GM12878 (cell line): ENCODE measurements around the gene ADCY1. TPM values are rescaled to one million over a fixed set of nuclear protein-coding genes. Genes with fewer than 3 reads are reported as not detected.

ENCODE experiments used
- ATAC-seq: fragments of 200-7000 bp; cut with Tn5 transposase; 3 replicates; pipeline ENCODE4 v1.9.1; 2020; ENCODE audit warnings: mild to moderate bottlenecking, moderate library complexity
- BruUV-seq: library from RNA; stranded (reverse); fragments of 400-500 nt; replicated peaks from 2 replicates; lab custom pipeline; 2021; lab: Mats Ljungman, UMichigan
- CTCF ChIA-PET: fragments of 300-600 bp; sonication (Branson Sonifier 250); formaldehyde crosslinking; extraction: SDS; loops from one replicate; lab custom pipeline; 2021; ENCODE audit warnings: inconsistent platforms; lab: Yijun Ruan, JAX
- POLR2A ChIA-PET: fragments of 350-600 bp; formaldehyde crosslinking; extraction: SDS; loops from one replicate; lab custom pipeline; 2021; ENCODE audit warnings: inconsistent platforms; lab: Charles Lee
- RAD21 ChIA-PET: fragments of 300-600 bp; sonication (Branson Sonifier 250); formaldehyde crosslinking; loops from one replicate; lab custom pipeline; 2023; ENCODE audit warnings: antibody characterized with exemption; ENCODE audit not compliant: unreplicated experiment; lab: Charles Lee
- SMC1A ChIA-PET: fragments of 300-600 bp; sonication (Branson Sonifier 250); formaldehyde crosslinking; loops from one replicate; lab custom pipeline; 2023; ENCODE audit not compliant: unreplicated experiment, uncharacterized antibody; lab: Charles Lee
- DNase-seq: peaks from one replicate; pipeline ENCODE4 v3.0.0-alpha.2; 2011; ENCODE audit warnings: low read depth, low spot score
- FAIRE-seq: peaks from 3 replicates; lab custom pipeline; 2011; peaks lifted over from hg19 to GRCh38; lab: Jason Lieb, UNC
- H2AFZ ChIP-seq: 2 replicates; pipeline ENCODE4 v1.6.0; 2011; ENCODE audit warnings: low read depth, low read length, control low read depth; ENCODE audit not compliant: control insufficient read depth
- H3K27ac ChIP-seq: 2 replicates; pipeline ENCODE4 v1.5.1; 2011; ENCODE audit warnings: control low read depth; ENCODE audit not compliant: control insufficient read depth, insufficient read depth
- H3K27me3 ChIP-seq, 2 experiments: replicated peaks in 1 of 2; 2 replicates each; pipeline versions ENCODE4 v1.6.0 to v1.6.1; 2011; ENCODE audit warnings: low read length in 1 of 2; ENCODE audit not compliant: control insufficient read depth in 2 of 2, insufficient read depth in 2 of 2
- H3K36me3 ChIP-seq, 2 experiments: 2 replicates each; pipeline ENCODE4 v1.5.1; 2011; ENCODE audit warnings: low read length in 1 of 2; ENCODE audit not compliant: control insufficient read depth in 2 of 2, insufficient read depth in 2 of 2
- H3K4me1 ChIP-seq: 2 replicates; pipeline ENCODE4 v1.6.1; 2011; ENCODE audit warnings: mild to moderate bottlenecking, low read length, moderate library complexity, mixed read lengths; ENCODE audit not compliant: control insufficient read depth, insufficient read depth
- H3K4me2 ChIP-seq: 2 replicates; pipeline ENCODE4 v1.6.0; 2011; ENCODE audit warnings: control low read depth; ENCODE audit not compliant: control insufficient read depth, insufficient read depth
- H3K4me3 ChIP-seq: fragments of 200-600 bp; sonication (generic); 2 replicates; pipeline ENCODE4 v1.5.1; 2016
- H3K79me2 ChIP-seq: 2 replicates; pipeline ENCODE4 v1.6.0; 2011; ENCODE audit warnings: low read length; ENCODE audit not compliant: control insufficient read depth, insufficient read depth
- H3K9ac ChIP-seq: 2 replicates; pipeline ENCODE4 v1.8.0; 2011; ENCODE audit warnings: low read length, control low read depth, mixed read lengths; ENCODE audit not compliant: control insufficient read depth, insufficient read depth
- H3K9me3 ChIP-seq: replicated peaks from 3 replicates; pipeline ENCODE4 v1.5.1; 2011; ENCODE audit warnings: mild to moderate bottlenecking, low read length; ENCODE audit not compliant: control insufficient read depth, insufficient read depth
- H4K20me1 ChIP-seq: 2 replicates; pipeline ENCODE4 v1.6.0; 2011; ENCODE audit not compliant: control insufficient read depth, insufficient read depth
- CREB1 ChIP-seq: IDR thresholded peaks from 2 replicates; pipeline ENCODE4 v1.6.1; 2012; ENCODE audit warnings: low read depth, mild to moderate bottlenecking, inconsistent platforms
- CREM ChIP-seq: IDR thresholded peaks from 2 replicates; pipeline ENCODE4 v1.6.1; 2014; ENCODE audit warnings: antibody characterized with exemption, low read depth
- IRF4 ChIP-seq: IDR thresholded peaks from 2 replicates; pipeline ENCODE4 v1.6.1; 2011; ENCODE audit warnings: low read depth, low read length
- KLF5 ChIP-seq: fragments of 450-650 bp; IDR thresholded peaks from 2 replicates; pipeline ENCODE4 v1.6.1; 2014; ENCODE audit warnings: mild to moderate bottlenecking; ENCODE audit not compliant: partially characterized antibody
- MTA3 ChIP-seq: IDR thresholded peaks from 2 replicates; pipeline ENCODE4 v1.6.1; 2012; ENCODE audit warnings: low read length, inconsistent platforms, borderline replicate concordance
- NR2F1 ChIP-seq: fragments of 450-650 bp; conservative IDR thresholded peaks from 2 replicates; pipeline ENCODE4 v1.6.1; 2017; ENCODE audit warnings: mild to moderate bottlenecking
- POLR2A ChIP-seq: IDR thresholded peaks from 2 replicates; pipeline ENCODE4 v1.6.1; 2011; ENCODE audit warnings: low read depth, mild to moderate bottlenecking, low read length
- SMC3 ChIP-seq: IDR thresholded peaks from 2 replicates; pipeline ENCODE4 v1.6.1; 2011; ENCODE audit warnings: low read length, improper control_type of control experiment, borderline replicate concordance
- SRF ChIP-seq, 2 experiments: IDR thresholded peaks; 2 replicates each; pipeline ENCODE4 v1.6.1; 2011; ENCODE audit warnings: low read depth in 2 of 2, low read length in 2 of 2, mild to moderate bottlenecking in 1 of 2, moderate library complexity in 1 of 2
- SUPT20H ChIP-seq: IDR thresholded peaks from 2 replicates; pipeline ENCODE4 v1.6.1; 2011; ENCODE audit warnings: low read depth, mild to moderate bottlenecking, low read length, moderate library complexity, borderline replicate concordance; ENCODE audit not compliant: control insufficient read depth
- TCF7 ChIP-seq: IDR thresholded peaks from 2 replicates; pipeline ENCODE4 v1.6.1; 2014; ENCODE audit warnings: antibody characterized with exemption, borderline replicate concordance
- ZZZ3 ChIP-seq: IDR thresholded peaks from 2 replicates; pipeline ENCODE4 v1.6.1; 2011; ENCODE audit warnings: low read depth; ENCODE audit not compliant: control insufficient read depth, insufficient read length
- WGBS: methylation state at CpG from one replicate; pipeline ENCODE4 v1.1.6; 2016; ENCODE audit warnings: low lambda C conversion rate; ENCODE audit not compliant: insufficient replicate concordance, insufficient coverage; ENCODE audit errors: missing lambda C conversion rate; 5-methylcytosine and 5-hydroxymethylcytosine counted together
- in situ Hi-C: fragments of 300-500 bp; cut with MboI; formaldehyde crosslinking; loops from 9 replicates; pipeline ENCODE4 v1.14.3; 2018; ENCODE audit warnings: mixed read lengths
- intact Hi-C: fragments of 100-400 bp; cut with micrococcal nuclease; formaldehyde crosslinking; loops from one replicate; pipeline ENCODE4 v1.14.2; 2022; ENCODE audit not compliant: unreplicated experiment
- polyA plus RNA-seq, 11 experiments: library from polyadenylated mRNA; depleted of rRNA in 4 of 11; unstranded in 6 of 11; stranded (reverse) in 5 of 11; fragments of >200 nt; fragmentation: Nextera tagmentation in 4 of 11; fragmentation: Illumina TruSeq in 1 of 11; extraction: Ambion mirVana in 4 of 11; extraction: Trizol in 1 of 11; gene quantifications; 1 replicate in 1 of 11; 2 replicates in 10 of 11; pipeline versions ENCODE4 v1.2.1 to v1.2.3, GENCODE V29; 2011 to 2016; ENCODE audit warnings: inconsistent platforms in 2 of 11, missing spikeins in 2 of 11, low read depth in 1 of 11
- total RNA-seq, 4 experiments: library from RNA; depleted of rRNA in 3 of 4; stranded (reverse); fragments of >200 nt in 3 of 4; fragmentation: Illumina TruSeq in 1 of 4; extraction: Trizol in 1 of 4; gene quantifications; 2 replicates each; pipeline versions ENCODE4 v1.2.1 to v1.2.3, GENCODE V29; 2013 to 2021
- TF ChIP-seq, protein P1 (sequence below): IDR thresholded peaks from 2 replicates; pipeline ENCODE4 v1.6.1; 2012; ENCODE audit warnings: low read length, inconsistent platforms
- TF ChIP-seq, protein P2 (sequence below): fragments of 450-650 bp; IDR thresholded peaks from 2 replicates; pipeline ENCODE4 v1.6.1; 2018; ENCODE audit warnings: mild to moderate bottlenecking, low read depth, moderate library complexity; ENCODE audit not compliant: partially characterized antibody
- TF ChIP-seq, protein P3 (sequence below): fragments of 450-650 bp; conservative IDR thresholded peaks from 2 replicates; pipeline ENCODE4 v1.6.1; 2017; ENCODE audit warnings: mild to moderate bottlenecking, moderate library complexity

The ADCY1 gene
- total and polyA plus RNA-seq, 10 of the 15 experiments (the other 5 are each of a cell fraction or from before 2014, with no cell fraction given), result 0.13 to 1.4 (median 0.45) TPM; not detected in 1

DNA sequence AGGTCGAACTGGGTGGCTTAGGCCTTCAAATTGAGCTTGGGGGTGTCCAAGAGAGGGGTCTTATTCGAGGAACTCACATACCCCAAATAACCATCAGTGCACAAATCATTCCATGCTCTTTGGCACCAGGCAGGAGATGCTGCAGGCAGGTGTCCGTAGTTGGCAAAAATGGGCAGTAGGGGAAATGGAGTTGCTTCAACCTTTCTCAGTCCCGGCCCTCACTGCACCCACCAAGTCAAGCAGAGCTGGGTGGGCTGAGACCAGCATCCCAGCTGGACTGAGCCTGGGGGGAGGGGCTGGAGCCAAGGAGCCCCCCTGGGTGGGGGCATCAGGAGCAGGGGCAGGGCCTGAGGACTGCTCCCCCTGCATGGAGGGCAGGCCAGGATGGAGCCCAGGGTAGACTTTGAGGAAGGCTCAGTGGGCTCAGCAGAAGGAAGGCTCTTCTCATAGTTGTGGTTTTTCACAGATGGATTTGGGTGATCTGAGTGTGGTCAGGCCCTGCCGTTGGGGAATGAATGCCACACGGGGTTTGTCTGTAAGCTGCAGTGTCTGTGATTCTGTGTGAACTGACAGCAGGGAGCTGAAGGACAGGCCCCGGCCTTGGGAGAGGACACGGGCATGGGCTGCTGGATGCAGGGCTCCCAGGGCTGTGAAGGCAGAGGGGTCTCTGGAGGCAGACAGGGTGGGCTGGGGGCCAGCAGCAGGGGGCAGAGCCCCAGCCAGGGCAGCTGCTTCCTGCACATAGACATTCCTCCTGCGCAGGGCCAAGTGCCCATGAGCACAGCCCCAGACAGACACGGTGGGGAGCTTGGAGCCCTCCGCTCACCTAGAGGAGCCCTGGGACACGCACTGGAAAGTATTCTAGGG is 144.5 kb downstream of the ADCY1 start:
- Histone ChIP-seq H3K4me1 (no peaks in the 10 kb centered on the region), H3K27me3 (0 out of 4 replicates have a peak, but pooled peaks cover 0 to 1% of the 10 kb centered on the region in 2 experiments), H3K27ac (no peak overlapping the region), H4K20me1 (no peaks in the 10 kb centered on the region), H3K4me2 (no peak overlapping the region), H3K79me2 (no peaks in the 10 kb centered on the region), H3K4me3 (no peak overlapping the region), H3K36me3 (no peaks in the 10 kb centered on the region; a peak in 1 of 4 replicates), H2AFZ (no peak overlapping the region), H3K9ac (no peak overlapping the region), H3K9me3 (no peaks in the 10 kb centered on the region)
- ATAC-seq (no peak), DNase-seq (no peak), FAIRE-seq (no peak)
- intact Hi-C loops (no loop called here), in situ Hi-C loops (no loop called here)
- no TSS peak for BruUV-seq
- RAD21 ChIA-PET, result no interaction called here
- WGBS, result 51% methylated on average over 10 of the region's 12 CpGs
- CTCF ChIA-PET, result no interaction called here
- POLR2A ChIA-PET, result no interaction called here
- SMC1A ChIA-PET, result no interaction called here
- TF ChIP-seq SRF (IDR thresholded peaks at IDR 0.05; ENCODE audit: low read depth in 2 of 2, low read length in 2 of 2) (no peak), IRF4 (no peak), KLF5 (no peak), POLR2A (no peak), NR2F1 (no peak), SUPT20H (no peak), ZZZ3 (no peak), CREM (no peak), TCF7 (no peak), MTA3 (no peak), SMC3 (no peak), CREB1 (no peak)
- TF ChIP-seq, protein P1, sequence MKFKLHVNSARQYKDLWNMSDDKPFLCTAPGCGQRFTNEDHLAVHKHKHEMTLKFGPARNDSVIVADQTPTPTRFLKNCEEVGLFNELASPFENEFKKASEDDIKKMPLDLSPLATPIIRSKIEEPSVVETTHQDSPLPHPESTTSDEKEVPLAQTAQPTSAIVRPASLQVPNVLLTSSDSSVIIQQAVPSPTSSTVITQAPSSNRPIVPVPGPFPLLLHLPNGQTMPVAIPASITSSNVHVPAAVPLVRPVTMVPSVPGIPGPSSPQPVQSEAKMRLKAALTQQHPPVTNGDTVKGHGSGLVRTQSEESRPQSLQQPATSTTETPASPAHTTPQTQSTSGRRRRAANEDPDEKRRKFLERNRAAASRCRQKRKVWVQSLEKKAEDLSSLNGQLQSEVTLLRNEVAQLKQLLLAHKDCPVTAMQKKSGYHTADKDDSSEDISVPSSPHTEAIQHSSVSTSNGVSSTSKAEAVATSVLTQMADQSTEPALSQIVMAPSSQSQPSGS, result no peak
- TF ChIP-seq, protein P2, sequence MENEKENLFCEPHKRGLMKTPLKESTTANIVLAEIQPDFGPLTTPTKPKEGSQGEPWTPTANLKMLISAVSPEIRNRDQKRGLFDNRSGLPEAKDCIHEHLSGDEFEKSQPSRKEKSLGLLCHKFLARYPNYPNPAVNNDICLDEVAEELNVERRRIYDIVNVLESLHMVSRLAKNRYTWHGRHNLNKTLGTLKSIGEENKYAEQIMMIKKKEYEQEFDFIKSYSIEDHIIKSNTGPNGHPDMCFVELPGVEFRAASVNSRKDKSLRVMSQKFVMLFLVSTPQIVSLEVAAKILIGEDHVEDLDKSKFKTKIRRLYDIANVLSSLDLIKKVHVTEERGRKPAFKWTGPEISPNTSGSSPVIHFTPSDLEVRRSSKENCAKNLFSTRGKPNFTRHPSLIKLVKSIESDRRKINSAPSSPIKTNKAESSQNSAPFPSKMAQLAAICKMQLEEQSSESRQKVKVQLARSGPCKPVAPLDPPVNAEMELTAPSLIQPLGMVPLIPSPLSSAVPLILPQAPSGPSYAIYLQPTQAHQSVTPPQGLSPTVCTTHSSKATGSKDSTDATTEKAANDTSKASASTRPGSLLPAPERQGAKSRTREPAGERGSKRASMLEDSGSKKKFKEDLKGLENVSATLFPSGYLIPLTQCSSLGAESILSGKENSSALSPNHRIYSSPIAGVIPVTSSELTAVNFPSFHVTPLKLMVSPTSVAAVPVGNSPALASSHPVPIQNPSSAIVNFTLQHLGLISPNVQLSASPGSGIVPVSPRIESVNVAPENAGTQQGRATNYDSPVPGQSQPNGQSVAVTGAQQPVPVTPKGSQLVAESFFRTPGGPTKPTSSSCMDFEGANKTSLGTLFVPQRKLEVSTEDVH, result no peak
- TF ChIP-seq, protein P3, sequence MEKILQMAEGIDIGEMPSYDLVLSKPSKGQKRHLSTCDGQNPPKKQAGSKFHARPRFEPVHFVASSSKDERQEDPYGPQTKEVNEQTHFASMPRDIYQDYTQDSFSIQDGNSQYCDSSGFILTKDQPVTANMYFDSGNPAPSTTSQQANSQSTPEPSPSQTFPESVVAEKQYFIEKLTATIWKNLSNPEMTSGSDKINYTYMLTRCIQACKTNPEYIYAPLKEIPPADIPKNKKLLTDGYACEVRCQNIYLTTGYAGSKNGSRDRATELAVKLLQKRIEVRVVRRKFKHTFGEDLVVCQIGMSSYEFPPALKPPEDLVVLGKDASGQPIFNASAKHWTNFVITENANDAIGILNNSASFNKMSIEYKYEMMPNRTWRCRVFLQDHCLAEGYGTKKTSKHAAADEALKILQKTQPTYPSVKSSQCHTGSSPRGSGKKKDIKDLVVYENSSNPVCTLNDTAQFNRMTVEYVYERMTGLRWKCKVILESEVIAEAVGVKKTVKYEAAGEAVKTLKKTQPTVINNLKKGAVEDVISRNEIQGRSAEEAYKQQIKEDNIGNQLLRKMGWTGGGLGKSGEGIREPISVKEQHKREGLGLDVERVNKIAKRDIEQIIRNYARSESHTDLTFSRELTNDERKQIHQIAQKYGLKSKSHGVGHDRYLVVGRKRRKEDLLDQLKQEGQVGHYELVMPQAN, result no peak
